SK-N-SH (cell line): ENCODE data around the gene OR2AP1. TPM values are rescaled to one million over a fixed set of nuclear protein-coding genes. Genes with fewer than 3 reads are reported as not detected.
"Not testable (repeated sequence)": the region's sequence is repeated elsewhere in the genome, so short reads cannot be mapped to it uniquely, and the experiment has no call there.

Experiments used
- CTCF ChIA-PET: fragments of 300-600, 350-600 bp; formaldehyde crosslinking; extraction: SDS; loops from one replicate; lab custom pipeline; 2021; lab: Yijun Ruan, JAX
- POLR2A ChIA-PET: fragments of 350-600 bp; sonication (Branson Sonifier 250); formaldehyde crosslinking; extraction: SDS; loops from one replicate; lab custom pipeline; 2020; ENCODE audit warnings: antibody characterized with exemption, inconsistent platforms; lab: Yijun Ruan, JAX
- DNase-seq: peaks from one replicate; pipeline ENCODE4 v3.0.0; 2012
- H2AFZ ChIP-seq: fragments of 200-600 bp; sonication (generic); 2 replicates; pipeline ENCODE4 v1.8.1; 2016; ENCODE audit warnings: antibody characterized with exemption, mild to moderate bottlenecking, low read depth
- H3F3A ChIP-seq: fragments of 200-600 bp; sonication (generic); replicated peaks from 2 replicates; pipeline ENCODE3; 2016; ENCODE audit warnings: antibody characterized with exemption, mild to moderate bottlenecking; ENCODE audit not compliant: insufficient read depth
- H3K27ac ChIP-seq, 2 experiments: fragments of 200-500 bp in 1 of 2; fragments of 200-600 bp in 1 of 2; sonication (Bioruptor generic) in 1 of 2; sonication (generic), shearing (Covaris generic) in 1 of 2; 2 replicates each; pipeline versions ENCODE4 v1.5.1 to v1.6.1; 2014 to 2016; ENCODE audit warnings: low read depth in 2 of 2, inconsistent platforms in 1 of 2, low read length in 1 of 2, mild to moderate bottlenecking in 1 of 2, mixed read lengths in 1 of 2
- H3K27me3 ChIP-seq: fragments of 200-600 bp; sonication (generic), shearing (Covaris generic); 2 replicates; pipeline ENCODE4 v1.6.1; 2016; ENCODE audit warnings: mixed run types; ENCODE audit not compliant: insufficient read depth
- H3K36me3 ChIP-seq, 2 experiments: fragments of 200-500 bp in 1 of 2; fragments of 200-600 bp in 1 of 2; sonication (Bioruptor generic) in 1 of 2; sonication (generic) in 1 of 2; replicated peaks in 1 of 2; 2 replicates each; pipeline versions ENCODE3 to v1.5.1; 2014 to 2016; ENCODE audit warnings: low read length in 1 of 2, mild to moderate bottlenecking in 1 of 2; ENCODE audit not compliant: insufficient read depth in 2 of 2, control insufficient read depth in 1 of 2
- H3K4me1 ChIP-seq, 2 experiments: fragments of 200-500 bp in 1 of 2; fragments of 200-600 bp in 1 of 2; sonication (Bioruptor generic) in 1 of 2; sonication (generic), shearing (Covaris generic) in 1 of 2; 2 replicates each; pipeline versions ENCODE4 v1.5.1 to v1.6.1; 2014 to 2016; ENCODE audit warnings: low read depth in 1 of 2, low read length in 1 of 2, mixed run types in 1 of 2; ENCODE audit not compliant: insufficient read depth in 2 of 2, control insufficient read depth in 1 of 2
- H3K4me2 ChIP-seq: fragments of 200-600 bp; sonication (generic), shearing (Covaris generic); 2 replicates; pipeline ENCODE4 v1.6.1; 2017; ENCODE audit warnings: mixed run types
- H3K4me3 ChIP-seq, 2 experiments: fragments of 200-500 bp in 1 of 2; fragments of 200-600 bp in 1 of 2; sonication (Bioruptor generic) in 1 of 2; sonication (generic), shearing (Covaris generic) in 1 of 2; 2 replicates each; pipeline versions ENCODE4 v1.5.1 to v1.8.1; 2014 to 2016; ENCODE audit warnings: low read depth in 2 of 2, inconsistent platforms in 1 of 2, low read length in 1 of 2, mild to moderate bottlenecking in 1 of 2, mixed read lengths in 1 of 2, moderate library complexity in 1 of 2
- H3K79me2 ChIP-seq: fragments of 200-600 bp; sonication (generic); 2 replicates; pipeline ENCODE4 v1.8.1; 2017; ENCODE audit warnings: mild to moderate bottlenecking; ENCODE audit not compliant: insufficient read depth
- H3K9ac ChIP-seq: fragments of 200-600 bp; sonication (generic); 2 replicates; pipeline ENCODE4 v1.6.1; 2017; ENCODE audit warnings: mixed run types
- H3K9me2 ChIP-seq: fragments of 200-600 bp; sonication (generic); 2 replicates; pipeline ENCODE4 v1.6.1; 2017; ENCODE audit warnings: mixed run types
- H3K9me3 ChIP-seq: fragments of 200-600 bp; sonication (generic); 2 replicates; pipeline ENCODE4 v1.6.1; 2017; ENCODE audit warnings: mixed run types, mild to moderate bottlenecking, moderate library complexity
- H4K20me1 ChIP-seq: fragments of 200-600 bp; sonication (generic); 2 replicates; pipeline ENCODE4 v1.6.1; 2017; ENCODE audit warnings: mild to moderate bottlenecking, mixed run types; ENCODE audit not compliant: insufficient read depth
- EZH2phosphoT487 ChIP-seq: fragments of 200-600 bp; sonication (generic); IDR thresholded peaks from 2 replicates; pipeline ENCODE4 v1.6.1; 2017; ENCODE audit warnings: low read depth, mixed run types, mild to moderate bottlenecking, antibody characterized with exemption, moderate library complexity, borderline replicate concordance
- GABPA ChIP-seq: IDR thresholded peaks from 2 replicates; pipeline ENCODE4 v1.4.0; 2012; ENCODE audit warnings: low read depth, mild to moderate bottlenecking
- IRF3 ChIP-seq: fragments of 150-350 bp; IDR thresholded peaks from 2 replicates; pipeline ENCODE4 v1.6.1; 2016; ENCODE audit warnings: mild to moderate bottlenecking, low read depth, low read length
- MEF2A ChIP-seq: IDR thresholded peaks from 2 replicates; pipeline ENCODE4 v1.4.0; 2012; ENCODE audit warnings: low read depth, borderline replicate concordance
- NFIC ChIP-seq: IDR thresholded peaks from 2 replicates; pipeline ENCODE4 v1.4.0; 2012; ENCODE audit warnings: borderline replicate concordance
- RAD21 ChIP-seq: IDR thresholded peaks from 2 replicates; pipeline ENCODE4 v1.6.1; 2012; ENCODE audit warnings: mild to moderate bottlenecking, low read length
- RCOR1 ChIP-seq: fragments of 150-350 bp; IDR thresholded peaks from 2 replicates; pipeline ENCODE4 v1.6.1; 2017; ENCODE audit warnings: antibody characterized with exemption, low read length
- SMC3 ChIP-seq: IDR thresholded peaks from 2 replicates; pipeline ENCODE4 v1.6.1; 2012; ENCODE audit warnings: low read depth, low read length, improper control_type of control experiment
- TCF12 ChIP-seq: IDR thresholded peaks from 2 replicates; pipeline ENCODE4 v1.4.0; 2012
- TEAD4 ChIP-seq: IDR thresholded peaks from 2 replicates; pipeline ENCODE4 v1.4.0; 2012; ENCODE audit warnings: mild to moderate bottlenecking, borderline replicate concordance; ENCODE audit not compliant: insufficient read depth
- USF1 ChIP-seq: IDR thresholded peaks from 2 replicates; pipeline ENCODE4 v1.4.0; 2012; ENCODE audit warnings: low read depth, borderline replicate concordance
- WGBS: methylation state at CpG from one replicate; pipeline ENCODE4 v1.1.6; 2017; ENCODE audit warnings: low lambda C conversion rate; 5-methylcytosine and 5-hydroxymethylcytosine counted together
- polyA plus RNA-seq, 3 experiments: library from polyadenylated mRNA; depleted of rRNA; stranded (reverse); fragments of >200 nt; gene quantifications; 2 replicates each; pipeline ENCODE4 v1.2.3, GENCODE V29; 2012
- TF ChIP-seq, protein P1 (sequence below): IDR thresholded peaks from 2 replicates; pipeline ENCODE4 v1.4.0; 2012; ENCODE audit warnings: low read depth
- TF ChIP-seq, protein P2 (sequence below): IDR thresholded peaks from 2 replicates; pipeline ENCODE4 v1.6.1; 2012; ENCODE audit warnings: mild to moderate bottlenecking, low read depth, low read length, moderate library complexity

The OR2AP1 gene
- polyA plus RNA-seq, 1 of the 3 experiments (the other 2 are of a cell fraction), result not detected

- Histone ChIP-seq H3K4me1 (no peaks in the 10 kb centered on the region), H3K9me3 (no peaks in the 10 kb centered on the region), H3F3A (no peaks in the 10 kb centered on the region), H3K36me3 (no peaks in the 10 kb centered on the region), H2AFZ (no peak overlapping the region), H4K20me1 (no peaks in the 10 kb centered on the region), H3K9ac (no peak overlapping the region), H3K4me3 (no peak overlapping the region), H3K4me2 (no peak overlapping the region), H3K27me3 (no peaks in the 10 kb centered on the region), H3K79me2 (no peaks in the 10 kb centered on the region), H3K27ac (no peak overlapping the region), H3K9me2 (no peaks in the 10 kb centered on the region)
- CTCF ChIA-PET, result no interaction called here
- POLR2A ChIA-PET, result no interaction called here
- WGBS, result 0% methylated on average over 2 of the region's 2 CpGs
- TF ChIP-seq TCF12 (no peak), USF1 (no peak), MEF2A (no peak), RAD21 (no peak), RCOR1 (no peak), NFIC (no peak), SMC3 (no peak), GABPA (no peak)
- TF ChIP-seq, protein P1, sequence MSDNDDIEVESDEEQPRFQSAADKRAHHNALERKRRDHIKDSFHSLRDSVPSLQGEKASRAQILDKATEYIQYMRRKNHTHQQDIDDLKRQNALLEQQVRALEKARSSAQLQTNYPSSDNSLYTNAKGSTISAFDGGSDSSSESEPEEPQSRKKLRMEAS, result no peak
- DNase-seq, result no peak
Measured at GRCh38 chr12:55585817-55586216, 13.5 kb downstream of the OR2AP1 start.

- H3K36me3 ChIP-seq, H3K9me3 ChIP-seq, H3K4me1 ChIP-seq, H3F3A ChIP-seq, H3K9me2 ChIP-seq, H3K4me3 ChIP-seq, POLR2A ChIA-PET, H2AFZ ChIP-seq, H4K20me1 ChIP-seq, DNase-seq, H3K27me3 ChIP-seq, H3K79me2 ChIP-seq, CTCF ChIA-PET, H3K9ac ChIP-seq, H3K4me2 ChIP-seq, H3K27ac ChIP-seq: not testable (repeated sequence)
- WGBS, result 40% methylated on average over 6 of the region's 12 CpGs
Measured at GRCh38 chr12:55590152-55590551, 17.9 kb downstream of the OR2AP1 start.

- H3K4me2 ChIP-seq, result no peak overlapping the region
- no peak overlapping the region for H3K27ac ChIP-seq
- ChIA-PET CTCF (interaction anchor here (0.9 to 1.7 kb wide), 3 partner anchors 11 to 419 kb away, joined by 3 to 8 read pairs (median 3); no protein-coding TSS in a partner anchor), POLR2A (no interaction called here)
- no peaks in the 10 kb centered on the region for H3K36me3 ChIP-seq
- no peak overlapping the region for H3K9ac ChIP-seq
- no peak for TF ChIP-seq NFIC
- TF ChIP-seq IRF3, result no peak
- TF ChIP-seq TEAD4, result no peak
- TF ChIP-seq USF1, result no peak
- no peak for TF ChIP-seq TCF12
- TF ChIP-seq, protein P2, sequence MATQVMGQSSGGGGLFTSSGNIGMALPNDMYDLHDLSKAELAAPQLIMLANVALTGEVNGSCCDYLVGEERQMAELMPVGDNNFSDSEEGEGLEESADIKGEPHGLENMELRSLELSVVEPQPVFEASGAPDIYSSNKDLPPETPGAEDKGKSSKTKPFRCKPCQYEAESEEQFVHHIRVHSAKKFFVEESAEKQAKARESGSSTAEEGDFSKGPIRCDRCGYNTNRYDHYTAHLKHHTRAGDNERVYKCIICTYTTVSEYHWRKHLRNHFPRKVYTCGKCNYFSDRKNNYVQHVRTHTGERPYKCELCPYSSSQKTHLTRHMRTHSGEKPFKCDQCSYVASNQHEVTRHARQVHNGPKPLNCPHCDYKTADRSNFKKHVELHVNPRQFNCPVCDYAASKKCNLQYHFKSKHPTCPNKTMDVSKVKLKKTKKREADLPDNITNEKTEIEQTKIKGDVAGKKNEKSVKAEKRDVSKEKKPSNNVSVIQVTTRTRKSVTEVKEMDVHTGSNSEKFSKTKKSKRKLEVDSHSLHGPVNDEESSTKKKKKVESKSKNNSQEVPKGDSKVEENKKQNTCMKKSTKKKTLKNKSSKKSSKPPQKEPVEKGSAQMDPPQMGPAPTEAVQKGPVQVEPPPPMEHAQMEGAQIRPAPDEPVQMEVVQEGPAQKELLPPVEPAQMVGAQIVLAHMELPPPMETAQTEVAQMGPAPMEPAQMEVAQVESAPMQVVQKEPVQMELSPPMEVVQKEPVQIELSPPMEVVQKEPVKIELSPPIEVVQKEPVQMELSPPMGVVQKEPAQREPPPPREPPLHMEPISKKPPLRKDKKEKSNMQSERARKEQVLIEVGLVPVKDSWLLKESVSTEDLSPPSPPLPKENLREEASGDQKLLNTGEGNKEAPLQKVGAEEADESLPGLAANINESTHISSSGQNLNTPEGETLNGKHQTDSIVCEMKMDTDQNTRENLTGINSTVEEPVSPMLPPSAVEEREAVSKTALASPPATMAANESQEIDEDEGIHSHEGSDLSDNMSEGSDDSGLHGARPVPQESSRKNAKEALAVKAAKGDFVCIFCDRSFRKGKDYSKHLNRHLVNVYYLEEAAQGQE, result no peak
- no peak for TF ChIP-seq EZH2phosphoT487
- no peak for DNase-seq
- WGBS, result 5% methylated on average over 8 of the region's 8 CpGs
- H3K4me3 ChIP-seq, result no peak overlapping the region
- no peaks in the 10 kb centered on the region for H3K79me2 ChIP-seq
- no peak overlapping the region for H2AFZ ChIP-seq
- H3K9me3 ChIP-seq, result no peaks in the 10 kb centered on the region
- no peaks in the 10 kb centered on the region for H4K20me1 ChIP-seq
- H3K9me2 ChIP-seq, result no peaks in the 10 kb centered on the region
- no peaks in the 10 kb centered on the region for H3F3A ChIP-seq
- no peaks in the 10 kb centered on the region for H3K4me1 ChIP-seq
- H3K27me3 ChIP-seq, result no peaks in the 10 kb centered on the region
Measured at GRCh38 chr12:55607821-55608594, 35.7 kb downstream of the OR2AP1 start.
